RPMI7951 (cell line): ENCODE results near the gene SHISA7. TPM values are rescaled to one million over a fixed set of nuclear protein-coding genes. Genes with fewer than 3 reads are reported as not detected.
A peak's percentile ranks its signal among the peaks of the same experiment; 100 is the strongest.

Experiments
- DNase-seq: peaks from one replicate; pipeline ENCODE4 v3.0.0-alpha.2; 2012; ENCODE audit warnings: low read depth
- total RNA-seq: library from RNA; depleted of rRNA; stranded (reverse); fragments of >200 nt; shearing (Covaris generic); gene quantifications from 2 replicates; pipeline ENCODE4 v1.2.3, GENCODE V29; 2014; rRNA removed

The SHISA7 gene
- total RNA-seq, 1 experiment from 2014 or later, result 0.12 TPM

DNA sequence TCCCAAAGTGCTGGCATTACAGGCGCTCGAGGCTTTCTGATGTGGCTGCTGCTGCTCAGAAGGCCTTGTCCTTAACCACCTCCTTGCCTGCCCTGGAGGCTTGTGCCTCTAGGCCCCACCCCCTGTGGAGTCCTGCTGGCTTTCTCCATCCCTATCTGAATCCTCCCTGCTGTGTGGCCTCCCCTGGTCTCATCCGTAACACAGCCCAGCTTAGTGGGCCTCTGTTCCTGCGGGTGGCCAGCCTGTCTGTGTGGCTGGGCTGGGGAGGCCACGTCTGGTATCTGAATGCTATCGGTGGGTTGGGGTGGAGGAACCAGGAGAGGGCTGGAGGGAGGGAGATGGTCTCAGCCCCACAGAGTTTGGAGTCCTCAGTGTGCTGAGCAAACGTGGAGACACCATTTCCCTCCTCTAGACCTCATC lies 52.6 kb downstream of the SHISA7 start:
- DNase-seq, result no peak

- DNase-seq, result no peak
Measured at GRCh38 chr19:55389386-55390317, 53.4 kb downstream of the SHISA7 start.

GRCh38 chr19:55387736-55388497 lies 55.2 kb downstream of the SHISA7 start:
- DNase-seq, result no peak

DNA sequence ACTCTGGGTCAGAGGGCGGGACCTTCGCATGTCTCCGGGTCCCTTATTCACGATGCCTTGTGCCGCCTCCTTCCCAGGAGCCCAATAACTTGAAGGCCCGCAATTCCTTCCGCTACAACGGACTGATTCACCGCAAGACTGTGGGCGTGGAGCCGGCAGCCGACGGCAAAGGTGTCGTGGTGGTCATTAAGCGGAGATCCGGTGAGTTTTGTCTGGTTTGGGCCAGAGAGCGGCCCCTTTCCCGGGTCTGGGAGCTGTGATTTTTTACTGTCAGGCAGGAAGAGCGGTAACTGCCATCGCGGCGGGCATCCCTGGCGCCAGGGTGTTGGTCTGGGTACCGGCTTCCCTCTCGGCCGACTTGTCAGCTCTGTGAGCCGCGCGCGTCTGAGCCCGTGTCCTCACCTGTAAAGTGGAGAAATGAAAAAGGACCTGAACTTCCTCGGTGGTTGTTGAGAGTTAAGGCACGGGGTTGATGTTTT lies 56.6 kb downstream of the SHISA7 start:
- no peak for DNase-seq

- peak; percentile 97 for DNase-seq
Measured at GRCh38 chr19:55385724-55386492, 57.2 kb downstream of the SHISA7 start, which contains the start of gene RPL28. RPL28 (plus strand) TSS chr19:55385932; CDS start chr19:55386358, 426 bp downstream.

DNA sequence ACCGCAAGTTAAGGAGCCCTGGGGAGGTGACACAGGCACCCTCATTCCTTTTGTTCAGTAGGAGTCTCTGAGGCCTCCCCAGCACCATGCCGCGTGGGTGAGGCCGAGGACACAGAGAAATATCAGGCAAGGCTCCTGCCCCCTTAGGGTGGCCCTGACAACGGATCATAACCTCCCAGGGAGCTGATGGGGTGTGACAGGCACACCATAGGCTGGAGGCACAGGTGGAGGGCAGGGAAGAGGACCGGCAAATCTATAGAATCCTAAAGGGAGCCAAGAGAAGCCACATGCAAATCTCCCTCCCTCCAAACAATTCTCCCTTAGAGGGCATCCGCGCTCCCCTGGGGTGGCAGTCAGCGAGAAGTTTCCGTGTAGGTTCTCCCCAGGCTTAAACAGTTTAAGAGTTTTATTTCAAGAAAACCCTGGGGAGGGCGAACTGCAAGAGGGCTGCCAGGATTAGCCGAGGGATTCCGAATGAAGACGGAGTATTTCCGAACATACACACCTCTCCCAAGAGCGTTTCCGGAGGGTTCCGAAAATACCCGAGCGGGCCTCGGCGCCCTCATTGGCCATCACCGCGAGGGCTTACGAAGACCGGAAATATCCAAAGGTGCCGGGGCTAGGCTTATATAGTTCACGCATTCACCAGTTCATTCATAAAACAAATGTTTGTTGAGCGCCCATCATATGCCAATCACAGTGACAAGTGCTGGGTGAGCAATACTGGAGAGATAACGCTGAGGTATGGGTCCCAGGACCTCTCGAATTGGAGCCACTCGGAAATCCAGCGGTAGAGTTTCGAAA lies 58.0 kb downstream of the SHISA7 start:
- DNase-seq, result peak; percentile 94

DNA sequence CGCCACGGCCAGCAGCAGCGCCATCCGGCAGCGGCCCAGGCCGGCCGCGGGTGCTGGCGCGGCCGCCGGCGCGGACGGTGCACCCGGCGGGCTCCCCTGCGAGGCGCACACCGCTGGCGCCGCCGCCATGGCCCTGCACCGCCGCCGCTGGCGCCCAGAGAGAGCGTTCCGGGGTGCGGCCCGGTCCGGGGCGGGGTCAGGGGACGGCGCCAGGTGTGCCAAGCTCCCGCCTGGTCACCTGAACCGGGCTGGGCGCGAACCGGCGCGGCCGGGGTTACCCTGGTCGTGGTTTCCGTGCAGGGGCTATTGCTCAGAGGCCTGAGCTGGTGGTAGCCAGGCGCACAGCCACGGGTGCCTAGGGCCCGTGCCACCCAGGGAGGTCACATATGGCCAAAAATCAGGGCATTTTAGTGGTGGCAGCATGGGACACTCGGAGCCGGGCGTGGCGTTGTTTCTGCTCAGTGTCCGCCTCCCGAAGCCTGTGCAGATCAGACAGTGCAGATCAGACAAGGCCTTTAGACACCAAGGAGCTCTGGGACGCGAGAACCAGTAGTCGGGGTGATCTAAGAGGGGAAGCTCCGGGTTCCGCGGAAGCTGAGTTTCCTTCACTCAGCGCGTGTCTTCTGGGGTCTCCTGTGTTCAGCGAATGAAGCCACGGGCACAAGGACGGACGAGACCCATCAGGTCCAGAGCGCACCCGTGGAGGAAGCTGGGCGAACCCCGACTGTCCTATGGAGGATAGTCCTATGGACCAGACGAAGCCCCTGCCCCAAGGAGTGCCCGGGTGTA lies 58.8 kb downstream of the SHISA7 start, which contains the start of gene TMEM238:
TMEM238 (minus strand) TSS at position 162 of the 789 bp plus-strand sequence; CDS start at position 129, 33 bp downstream.
- no peak for DNase-seq

- peak; percentile 69 for DNase-seq
Measured at GRCh38 chr19:55383279-55384130, 59.6 kb downstream of the SHISA7 start.

GRCh38 chr19:55382522-55383054 lies 60.5 kb downstream of the SHISA7 start:
- DNase-seq, result no peak

DNA sequence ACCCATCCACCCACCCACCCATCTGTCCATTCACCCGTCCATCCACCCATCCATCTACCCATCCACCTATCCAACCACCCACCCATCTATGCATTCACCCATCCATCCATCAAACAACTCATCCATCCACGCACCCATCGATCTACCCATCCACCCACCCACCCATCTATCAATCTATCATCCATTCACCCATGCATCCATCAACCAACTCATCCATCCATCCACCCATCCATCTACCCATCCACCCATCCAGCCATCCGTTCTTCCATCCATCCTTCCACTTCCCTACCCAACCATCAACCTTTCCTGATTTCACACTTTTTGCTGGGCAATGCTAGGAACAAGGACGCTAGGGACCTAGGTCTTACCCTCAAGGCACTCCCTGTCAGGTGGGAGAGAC lies 61.1 kb downstream of the SHISA7 start:
- no peak for DNase-seq

DNA sequence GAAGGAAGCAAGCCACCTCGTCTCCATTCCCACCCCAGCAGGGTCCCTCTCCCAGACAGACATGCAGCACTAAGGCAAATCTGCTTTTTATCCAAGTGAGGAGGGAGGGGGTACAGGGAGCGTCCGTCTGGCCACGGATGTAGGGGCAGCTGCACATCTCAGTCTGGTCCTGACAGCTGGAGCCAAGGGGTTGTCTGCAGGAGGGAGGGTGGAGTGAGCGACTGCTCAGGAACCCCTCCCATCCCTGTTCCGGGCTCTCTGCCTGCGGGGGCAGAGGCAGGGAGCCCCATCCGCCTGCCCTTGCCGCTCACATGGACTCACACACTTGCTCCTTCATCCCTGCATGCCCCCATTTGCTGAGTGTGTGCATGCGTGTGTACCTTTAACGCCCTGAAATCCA lies 63.9 kb downstream of the SHISA7 start:
- no peak for DNase-seq

Other genes starting within 250 kb of the SHISA7 start
- 5.4 and 6.0 TPM in 2 replicates for gene PTPRH, start 233.8 kb downstream of the SHISA7 start, total RNA-seq
- 0.20 and 0.60 TPM in 2 replicates for gene TMEM86B, start 214.5 kb downstream of the SHISA7 start, total RNA-seq
- 19.7 and 28.0 TPM in 2 replicates for gene PPP6R1, start 184.3 kb downstream of the SHISA7 start, total RNA-seq
- gene HSPBP1, start 163.2 kb downstream of the SHISA7 start, total RNA-seq, result 35.1 and 57.0 TPM in 2 replicates
- 1.1 and 1.2 TPM in 2 replicates for gene BRSK1, start 159.3 kb downstream of the SHISA7 start, total RNA-seq
- gene TMEM150B, start 118.0 kb downstream of the SHISA7 start, total RNA-seq, result not detected in 2 replicates
- 4.1 and 5.6 TPM in 2 replicates for gene KMT5C, start 103.4 kb downstream of the SHISA7 start, total RNA-seq
- 0.10 TPM in 1 of 2 replicates, not detected in the other for gene COX6B2, start 88.6 kb downstream of the SHISA7 start, total RNA-seq
- not detected in 2 replicates for gene GARIN5B, start 80.0 kb downstream of the SHISA7 start, total RNA-seq
- gene IL11, start 72.8 kb downstream of the SHISA7 start, total RNA-seq, result 5.6 and 8.4 TPM in 2 replicates
- not detected in 2 replicates for gene TMEM190, start 66.5 kb downstream of the SHISA7 start, total RNA-seq
- gene TMEM238, start 59.0 kb downstream of the SHISA7 start, total RNA-seq, result not detected in 2 replicates
- 457 and 492 TPM in 2 replicates for gene RPL28, start 57.4 kb downstream of the SHISA7 start, total RNA-seq
- 250 and 347 TPM in 2 replicates for gene UBE2S, start 35.5 kb downstream of the SHISA7 start, total RNA-seq
- 81.9 and 120 TPM in 2 replicates for gene ISOC2, start 18.3 kb upstream of the SHISA7 start, total RNA-seq
- not detected in 2 replicates for gene C19orf85, start 21.5 kb upstream of the SHISA7 start, total RNA-seq
- gene ZNF628, start 33.3 kb upstream of the SHISA7 start, total RNA-seq, result 3.1 and 5.3 TPM in 2 replicates
- 18.5 and 25.3 TPM in 2 replicates for gene NAT14, start 41.9 kb upstream of the SHISA7 start, total RNA-seq
- gene SSC5D, start 45.1 kb upstream of the SHISA7 start, total RNA-seq, result 3.2 and 3.6 TPM in 2 replicates
- not detected in 2 replicates for gene SBK2, start 93.8 kb upstream of the SHISA7 start, total RNA-seq
- 0.24 TPM in 1 of 2 replicates, not detected in the other for gene SBK3, start 102.2 kb upstream of the SHISA7 start, total RNA-seq
- gene ZNF579, start 137.5 kb upstream of the SHISA7 start, total RNA-seq, result 1.3 and 2.4 TPM in 2 replicates
- 2.4 and 3.0 TPM in 2 replicates for gene FIZ1, start 156.2 kb upstream of the SHISA7 start, total RNA-seq
- 14.7 and 16.9 TPM in 2 replicates for gene ZNF524, start 157.0 kb upstream of the SHISA7 start, total RNA-seq
- gene ZNF865, start 162.3 kb upstream of the SHISA7 start, total RNA-seq, result 0.12 and 0.68 TPM in 2 replicates
- gene ZNF784, start 181.3 kb upstream of the SHISA7 start, total RNA-seq, result 1.6 and 2.6 TPM in 2 replicates
- gene ZNF580, start 197.7 kb upstream of the SHISA7 start, total RNA-seq, result 11.3 and 12.9 TPM in 2 replicates
- gene ZNF581, start 200.3 kb upstream of the SHISA7 start, total RNA-seq, result 13.5 and 13.7 TPM in 2 replicates
- 3.7 and 5.7 TPM in 2 replicates for gene CCDC106, start 204.9 kb upstream of the SHISA7 start, total RNA-seq
- gene U2AF2, start 211.7 kb upstream of the SHISA7 start, total RNA-seq, result 80.3 and 108 TPM in 2 replicates
- gene EPN1, start 231.9 kb upstream of the SHISA7 start, total RNA-seq, result 26.0 and 46.4 TPM in 2 replicates